Astrocyte (in vitro differentiated cells and primary cell): ENCODE data around the gene VPS13D. TPM values are rescaled to one million over a fixed set of nuclear protein-coding genes. Genes with fewer than 3 reads are reported as not detected.
A peak's percentile ranks its signal among the peaks of the same experiment; 100 is the strongest.

ENCODE experiments used
- DNase-seq: peaks from one replicate; pipeline ENCODE4 v3.0.0-alpha.2; 2010; ENCODE audit warnings: low read depth
- FAIRE-seq: peaks from 2 replicates; lab custom pipeline; 2011; peaks lifted over from hg19 to GRCh38; lab: Jason Lieb, UNC
- H2AFZ ChIP-seq: 2 replicates; pipeline ENCODE4 v1.6.0; 2012; ENCODE audit warnings: low read depth, low read length, inconsistent platforms
- H3K27ac ChIP-seq: 2 replicates; pipeline ENCODE4 v1.5.1; 2011; ENCODE audit warnings: low read depth, low read length, inconsistent platforms
- H3K27me3 ChIP-seq: 2 replicates; pipeline ENCODE4 v1.6.0; 2011; ENCODE audit warnings: low read length, inconsistent platforms; ENCODE audit not compliant: insufficient read depth
- H3K36me3 ChIP-seq: 2 replicates; pipeline ENCODE4 v1.5.1; 2011; ENCODE audit warnings: low read length, inconsistent platforms; ENCODE audit not compliant: insufficient read depth
- H3K4me1 ChIP-seq: 2 replicates; pipeline ENCODE4 v1.5.1; 2011; ENCODE audit warnings: low read length, inconsistent platforms; ENCODE audit not compliant: insufficient read depth
- H3K4me2 ChIP-seq: 2 replicates; pipeline ENCODE4 v1.6.0; 2012; ENCODE audit warnings: low read length, inconsistent platforms
- H3K4me3 ChIP-seq: 2 replicates; pipeline ENCODE4 v1.5.1; 2011; ENCODE audit warnings: low read depth, mild to moderate bottlenecking, low read length, inconsistent platforms; ENCODE audit not compliant: insufficient read depth
- H3K79me2 ChIP-seq: 2 replicates; pipeline ENCODE4 v1.6.0; 2012; ENCODE audit warnings: mild to moderate bottlenecking, low read length, inconsistent platforms; ENCODE audit not compliant: insufficient read depth
- H3K9ac ChIP-seq: 2 replicates; pipeline ENCODE4 v1.6.0; 2012; ENCODE audit warnings: mild to moderate bottlenecking, low read length, inconsistent platforms
- H3K9me3 ChIP-seq: 2 replicates; pipeline ENCODE4 v1.5.1; 2012; ENCODE audit warnings: low read depth, mild to moderate bottlenecking, low read length, inconsistent platforms; ENCODE audit not compliant: insufficient read depth
- H4K20me1 ChIP-seq: 2 replicates; pipeline ENCODE4 v1.6.0; 2012; ENCODE audit warnings: low read length, inconsistent platforms; ENCODE audit not compliant: insufficient read depth
- H3K27ac Mint-ChIP-seq: one replicate; pipeline ENCODE4 v1.8.0; 2021; ENCODE audit warnings: mild to moderate bottlenecking, mixed read lengths; ENCODE audit not compliant: unreplicated experiment
- H3K27me3 Mint-ChIP-seq: one replicate; pipeline ENCODE4 v1.8.0; 2021; ENCODE audit warnings: low read depth, mixed read lengths; ENCODE audit not compliant: unreplicated experiment
- H3K36me3 Mint-ChIP-seq: one replicate; pipeline ENCODE4 v1.8.0; 2021; ENCODE audit warnings: low read depth, mixed read lengths; ENCODE audit not compliant: unreplicated experiment
- H3K4me1 Mint-ChIP-seq: one replicate; pipeline ENCODE4 v1.8.0; 2021; ENCODE audit warnings: low read depth, mixed read lengths; ENCODE audit not compliant: unreplicated experiment
- H3K4me3 Mint-ChIP-seq: one replicate; pipeline ENCODE4 v1.8.0; 2021; ENCODE audit warnings: mild to moderate bottlenecking, moderate library complexity, mixed read lengths; ENCODE audit not compliant: unreplicated experiment
- H3K9me3 Mint-ChIP-seq: one replicate; pipeline ENCODE4 v1.8.0; 2021; ENCODE audit warnings: mild to moderate bottlenecking, mixed read lengths; ENCODE audit not compliant: unreplicated experiment
- CTCF ChIP-seq: IDR thresholded peaks from 2 replicates; pipeline ENCODE4 v1.5.1; 2011; ENCODE audit warnings: low read depth, mild to moderate bottlenecking, inconsistent platforms, low read length, moderate library complexity; ENCODE audit not compliant: insufficient read depth
- EZH2 ChIP-seq: IDR thresholded peaks from 2 replicates; pipeline ENCODE4 v1.6.1; 2012; ENCODE audit warnings: mild to moderate bottlenecking, low read length, inconsistent platforms; ENCODE audit not compliant: insufficient read depth
- total RNA-seq: library from RNA; stranded (reverse); gene quantifications from 2 replicates; pipeline ENCODE4 v1.2.1, GENCODE V29; 2021

VPS13D gene
- total RNA-seq, 1 donor from 2014 or later = 25.9 TPM

- Histone ChIP-seq H3K4me2 (no peak overlapping the region), H3K9ac (no peak overlapping the region), H3K9me3 (no peaks in the 10 kb centered on the region), H3K36me3 (no peaks in the 10 kb centered on the region), H2AFZ (no peak overlapping the region), H3K27ac (no peak overlapping the region), H3K27me3 (no peaks in the 10 kb centered on the region), H3K4me1 (peaks cover 8% of the 10 kb centered on the region), H3K79me2 (peaks cover 43% of the 10 kb centered on the region), H3K4me3 (no peak overlapping the region), H4K20me1 (peaks cover 26% of the 10 kb centered on the region)
- H3K27me3 Mint-ChIP-seq = no peaks in the 10 kb centered on the region
- TF ChIP-seq EZH2 (no peak), CTCF (no peak)
- DNase-seq = no peak
- no peaks in the 10 kb centered on the region for H3K4me1 Mint-ChIP-seq
- peak overlapping the region; percentile 27 for H3K4me3 Mint-ChIP-seq
- no peak overlapping the region for H3K27ac Mint-ChIP-seq
- no peak for FAIRE-seq
- no peaks in the 10 kb centered on the region for H3K9me3 Mint-ChIP-seq
- peaks cover 5% of the 10 kb centered on the region for H3K36me3 Mint-ChIP-seq
Measured at GRCh38 chr1:12232221-12232620, 2.4 kb downstream of the VPS13D start.

DNA sequence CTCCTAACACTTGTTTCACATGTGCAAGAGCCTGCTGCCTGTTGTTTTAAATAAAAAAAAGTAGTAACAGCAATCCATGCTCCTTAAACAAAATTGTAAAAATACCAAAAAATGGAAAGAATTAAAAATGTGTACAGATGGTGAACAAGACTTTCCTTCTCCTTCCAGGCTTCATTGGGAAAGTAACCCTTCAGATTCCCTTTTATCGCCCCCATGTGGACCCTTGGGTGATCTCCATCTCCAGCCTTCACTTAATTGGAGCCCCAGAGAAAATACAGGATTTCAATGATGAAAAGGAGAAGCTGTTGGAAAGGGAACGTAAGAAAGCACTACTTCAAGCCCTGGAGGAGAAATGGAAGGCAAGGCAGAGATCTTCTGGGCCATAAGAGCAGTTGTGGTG lies 14.2 kb downstream of the VPS13D start:
- Histone ChIP-seq H3K4me3 (no peak overlapping the region), H3K79me2 (peaks cover 3% of the 10 kb centered on the region), H3K9me3 (no peaks in the 10 kb centered on the region), H3K36me3 (peaks cover 32% of the 10 kb centered on the region), H3K4me1 (no peaks in the 10 kb centered on the region), H3K27ac (no peak overlapping the region), H2AFZ (no peak overlapping the region), H4K20me1 (peaks cover 10% of the 10 kb centered on the region), H3K27me3 (no peaks in the 10 kb centered on the region), H3K9ac (no peak overlapping the region), H3K4me2 (no peak overlapping the region)
- H3K4me1 Mint-ChIP-seq = peaks cover 1% of the 10 kb centered on the region
- no peaks in the 10 kb centered on the region for H3K9me3 Mint-ChIP-seq
- H3K27ac Mint-ChIP-seq = no peak overlapping the region
- DNase-seq (no peak), FAIRE-seq (no peak)
- no peaks in the 10 kb centered on the region for H3K27me3 Mint-ChIP-seq
- H3K36me3 Mint-ChIP-seq = peaks cover 7% of the 10 kb centered on the region
- TF ChIP-seq EZH2 (no peak), CTCF (peak; percentile 45)
- no peak overlapping the region for H3K4me3 Mint-ChIP-seq

GRCh38 chr1:12244585-12244984 lies 14.8 kb downstream of the VPS13D start:
- Histone ChIP-seq H3K27ac (no peak overlapping the region), H3K36me3 (peaks cover 37% of the 10 kb centered on the region), H3K9ac (no peak overlapping the region), H3K27me3 (no peaks in the 10 kb centered on the region), H3K4me3 (no peak overlapping the region), H3K79me2 (peaks cover 3% of the 10 kb centered on the region), H3K4me1 (no peaks in the 10 kb centered on the region), H3K4me2 (no peak overlapping the region), H2AFZ (no peak overlapping the region), H4K20me1 (peaks cover 5% of the 10 kb centered on the region), H3K9me3 (no peaks in the 10 kb centered on the region)
- Mint-ChIP-seq H3K27ac (no peak overlapping the region), H3K9me3 (no peaks in the 10 kb centered on the region), H3K4me3 (no peak overlapping the region), H3K36me3 (peaks cover 10% of the 10 kb centered on the region), H3K27me3 (no peaks in the 10 kb centered on the region), H3K4me1 (peaks cover 5% of the 10 kb centered on the region)
- DNase-seq = no peak
- TF ChIP-seq CTCF = no peak
- no peak for TF ChIP-seq EZH2
- no peak for FAIRE-seq
